ENCODE data around the gene WWOX.

The WWOX gene

GRCh38 chr16:78931678-78932077, 832.2 kb downstream of the WWOX start:
- H3K4me1 ChIP-seq (ENCODE audit: control insufficient read depth in 2 of 2, insufficient read depth in 2 of 2, low read length in 2 of 2) = no peaks in the 10 kb centered on the region
- no peak overlapping the region for H3K27ac ChIP-seq (ENCODE audit: low read depth in 2 of 2, low read length in 2 of 2)
- H3K36me3 ChIP-seq (ENCODE audit: control insufficient read depth in 2 of 2, insufficient read depth in 2 of 2, low read length in 2 of 2) = no peaks in the 10 kb centered on the region
- no peaks in the 10 kb centered on the region for H3K9me3 ChIP-seq (ENCODE audit: control insufficient read depth in 2 of 2, low read length in 2 of 2)
- H3K4me3 ChIP-seq (ENCODE audit: low read length in 2 of 2) = no peak overlapping the region
- H3K27me3 ChIP-seq (ENCODE audit: control insufficient read depth in 2 of 2, insufficient read depth in 2 of 2, low read length in 2 of 2) = no peaks in the 10 kb centered on the region
- no peak overlapping the region for H3K9ac ChIP-seq (ENCODE audit: low read depth in 1 of 2, low read length in 2 of 2)

DNA sequence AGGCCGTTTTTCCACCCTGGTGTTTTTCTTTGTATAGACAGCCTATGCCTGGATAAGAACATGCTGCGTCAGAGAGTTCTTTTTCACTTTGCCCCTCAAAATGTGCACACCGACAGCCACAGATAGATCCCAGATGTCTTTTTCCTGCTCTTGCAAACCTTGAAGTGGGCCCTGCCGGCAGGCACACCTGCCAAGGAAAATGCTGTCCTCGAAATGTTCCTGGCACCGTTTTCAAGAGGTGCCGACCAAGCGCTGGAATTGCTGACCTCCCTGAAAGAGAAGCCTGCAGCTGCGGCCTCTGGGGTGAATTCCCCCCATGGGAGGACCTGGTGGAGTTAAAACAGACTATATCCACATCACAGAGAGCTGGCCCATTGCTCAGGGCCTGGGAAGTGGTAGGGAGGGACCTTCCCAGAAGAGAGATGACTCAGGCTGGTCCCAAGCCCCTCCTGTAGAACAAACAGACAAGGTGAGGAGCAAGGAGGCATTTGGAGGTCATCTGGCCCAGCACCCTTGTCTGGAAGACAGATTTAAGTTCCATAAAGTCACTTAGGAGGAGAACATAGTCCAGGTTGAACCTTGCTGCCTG, 833.0 kb downstream of the WWOX start:
- Histone ChIP-seq H3K9ac (ENCODE audit: low read depth in 1 of 2, low read length in 2 of 2) (no peak overlapping the region), H3K27me3 (ENCODE audit: control insufficient read depth in 2 of 2, insufficient read depth in 2 of 2, low read length in 2 of 2) (no peaks in the 10 kb centered on the region), H3K27ac (ENCODE audit: low read depth in 2 of 2, low read length in 2 of 2) (no peak overlapping the region), H3K9me3 (ENCODE audit: control insufficient read depth in 2 of 2, low read length in 2 of 2) (no peaks in the 10 kb centered on the region), H3K4me1 (ENCODE audit: control insufficient read depth in 2 of 2, insufficient read depth in 2 of 2, low read length in 2 of 2) (no peaks in the 10 kb centered on the region), H3K4me3 (ENCODE audit: low read length in 2 of 2) (no peak overlapping the region), H3K36me3 (ENCODE audit: control insufficient read depth in 2 of 2, insufficient read depth in 2 of 2, low read length in 2 of 2) (no peaks in the 10 kb centered on the region)

DNA sequence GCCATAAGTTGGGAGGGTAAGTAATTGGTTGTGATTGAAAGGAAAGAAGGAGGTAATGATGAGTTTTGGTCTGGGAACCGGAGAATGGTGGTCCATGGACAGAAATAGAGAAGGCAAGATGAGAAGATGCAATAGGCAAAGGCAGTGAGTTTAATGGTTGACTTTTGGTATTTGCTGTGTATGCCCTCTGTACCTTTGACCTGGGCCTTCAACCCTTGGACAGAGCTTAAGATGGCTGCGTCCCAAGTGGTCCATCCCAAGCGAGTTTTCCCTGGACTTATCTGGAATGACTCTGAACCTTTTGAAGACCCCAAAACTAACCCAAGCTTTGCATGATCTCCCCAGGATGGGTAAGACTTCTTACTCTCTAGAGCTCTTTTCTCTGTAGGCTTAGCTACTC, 836.6 kb downstream of the WWOX start:
- no peaks in the 10 kb centered on the region for H3K9me3 ChIP-seq (ENCODE audit: control insufficient read depth in 2 of 2, low read length in 2 of 2)
- H3K27ac ChIP-seq (ENCODE audit: low read depth in 2 of 2, low read length in 2 of 2) = no peak overlapping the region
- no peaks in the 10 kb centered on the region for H3K4me1 ChIP-seq (ENCODE audit: control insufficient read depth in 2 of 2, insufficient read depth in 2 of 2, low read length in 2 of 2)
- no peaks in the 10 kb centered on the region for H3K36me3 ChIP-seq (ENCODE audit: control insufficient read depth in 2 of 2, insufficient read depth in 2 of 2, low read length in 2 of 2)
- no peak overlapping the region for H3K4me3 ChIP-seq (ENCODE audit: low read length in 2 of 2)
- no peaks in the 10 kb centered on the region for H3K27me3 ChIP-seq (ENCODE audit: control insufficient read depth in 2 of 2, insufficient read depth in 2 of 2, low read length in 2 of 2)
- no peak overlapping the region for H3K9ac ChIP-seq (ENCODE audit: low read depth in 1 of 2, low read length in 2 of 2)

GRCh38 chr16:78939597-78939996, 840.1 kb downstream of the WWOX start:
- Histone ChIP-seq H3K9ac (ENCODE audit: low read depth in 1 of 2, low read length in 2 of 2) (no peak overlapping the region), H3K27ac (ENCODE audit: low read depth in 2 of 2, low read length in 2 of 2) (no peak overlapping the region), H3K9me3 (ENCODE audit: control insufficient read depth in 2 of 2, low read length in 2 of 2) (no peaks in the 10 kb centered on the region), H3K4me1 (ENCODE audit: control insufficient read depth in 2 of 2, insufficient read depth in 2 of 2, low read length in 2 of 2) (no peaks in the 10 kb centered on the region), H3K36me3 (ENCODE audit: control insufficient read depth in 2 of 2, insufficient read depth in 2 of 2, low read length in 2 of 2) (no peaks in the 10 kb centered on the region), H3K4me3 (ENCODE audit: low read length in 2 of 2) (no peak overlapping the region), H3K27me3 (ENCODE audit: control insufficient read depth in 2 of 2, insufficient read depth in 2 of 2, low read length in 2 of 2) (no peaks in the 10 kb centered on the region)

DNA sequence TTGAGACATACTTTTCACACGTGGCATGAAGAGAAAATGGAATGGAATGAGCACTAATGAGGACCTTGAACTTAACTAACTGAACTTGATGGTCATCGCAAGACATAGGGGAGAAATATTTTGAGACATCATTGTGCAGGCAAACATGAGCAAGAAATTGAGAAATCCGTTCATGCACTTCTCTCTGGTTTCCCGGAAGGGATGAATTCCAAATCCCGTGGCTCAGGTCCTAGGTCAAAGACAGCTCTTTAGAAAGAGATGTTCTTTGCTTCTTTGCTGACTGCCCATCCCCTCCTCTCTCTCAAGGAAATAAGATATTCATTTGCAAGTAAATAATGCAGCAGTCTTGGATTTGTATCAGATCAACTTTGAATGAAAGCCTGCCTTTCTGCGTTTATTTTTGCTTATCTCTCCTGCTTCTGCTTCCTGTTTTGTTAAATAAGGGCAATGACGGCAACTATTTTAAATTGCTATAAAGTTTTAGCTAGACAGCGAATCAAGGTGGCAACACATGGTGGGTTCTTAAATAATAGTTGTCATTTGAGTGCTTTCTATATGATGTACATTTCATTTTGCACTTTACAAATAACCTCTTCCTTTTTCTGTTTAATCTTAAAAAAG, 843.3 kb downstream of the WWOX start:
- H3K4me1 ChIP-seq (ENCODE audit: control insufficient read depth in 2 of 2, insufficient read depth in 2 of 2, low read length in 2 of 2) = no peaks in the 10 kb centered on the region
- H3K27me3 ChIP-seq (ENCODE audit: control insufficient read depth in 2 of 2, insufficient read depth in 2 of 2, low read length in 2 of 2) = no peaks in the 10 kb centered on the region
- H3K4me3 ChIP-seq (ENCODE audit: low read length in 2 of 2) = no peak overlapping the region
- H3K9me3 ChIP-seq (ENCODE audit: control insufficient read depth in 2 of 2, low read length in 2 of 2) = no peaks in the 10 kb centered on the region
- H3K9ac ChIP-seq (ENCODE audit: low read depth in 1 of 2, low read length in 2 of 2) = no peak overlapping the region
- no peaks in the 10 kb centered on the region for H3K36me3 ChIP-seq (ENCODE audit: control insufficient read depth in 2 of 2, insufficient read depth in 2 of 2, low read length in 2 of 2)
- H3K27ac ChIP-seq (ENCODE audit: low read depth in 2 of 2, low read length in 2 of 2) = no peak overlapping the region

GRCh38 chr16:78945336-78945735, 845.9 kb downstream of the WWOX start:
- Histone ChIP-seq H3K9me3 (ENCODE audit: control insufficient read depth in 2 of 2, low read length in 2 of 2) (no peaks in the 10 kb centered on the region), H3K4me1 (ENCODE audit: control insufficient read depth in 2 of 2, insufficient read depth in 2 of 2, low read length in 2 of 2) (no peaks in the 10 kb centered on the region), H3K27me3 (ENCODE audit: control insufficient read depth in 2 of 2, insufficient read depth in 2 of 2, low read length in 2 of 2) (no peaks in the 10 kb centered on the region), H3K9ac (ENCODE audit: low read depth in 1 of 2, low read length in 2 of 2) (no peak overlapping the region), H3K27ac (ENCODE audit: low read depth in 2 of 2, low read length in 2 of 2) (no peak overlapping the region), H3K4me3 (ENCODE audit: low read length in 2 of 2) (no peak overlapping the region), H3K36me3 (ENCODE audit: control insufficient read depth in 2 of 2, insufficient read depth in 2 of 2, low read length in 2 of 2) (no peaks in the 10 kb centered on the region)

DNA sequence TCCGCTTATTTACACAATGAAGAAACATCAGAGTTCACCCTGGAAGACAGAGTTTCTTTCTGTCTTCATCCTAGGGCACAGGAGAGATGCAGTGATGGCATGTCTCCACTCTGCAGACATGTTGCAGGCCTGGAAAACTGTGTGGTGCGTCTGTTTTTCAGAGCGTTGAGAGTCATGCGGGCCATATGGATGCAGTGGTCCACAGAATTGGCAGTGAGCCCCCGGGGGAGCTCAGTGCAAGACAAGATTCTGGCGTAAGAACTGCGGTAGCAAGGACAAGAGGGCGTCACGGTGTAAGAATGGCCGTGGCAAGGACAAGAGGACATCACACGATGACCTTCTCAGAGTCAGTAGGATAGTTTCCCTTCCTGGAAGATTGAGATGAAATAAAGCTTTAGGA, 847.1 kb downstream of the WWOX start:
- Histone ChIP-seq H3K27me3 (ENCODE audit: control insufficient read depth in 2 of 2, insufficient read depth in 2 of 2, low read length in 2 of 2) (no peaks in the 10 kb centered on the region), H3K9me3 (ENCODE audit: control insufficient read depth in 2 of 2, low read length in 2 of 2) (no peaks in the 10 kb centered on the region), H3K4me1 (ENCODE audit: control insufficient read depth in 2 of 2, insufficient read depth in 2 of 2, low read length in 2 of 2) (no peaks in the 10 kb centered on the region), H3K4me3 (ENCODE audit: low read length in 2 of 2) (no peak overlapping the region), H3K9ac (ENCODE audit: low read depth in 1 of 2, low read length in 2 of 2) (no peak overlapping the region), H3K27ac (ENCODE audit: low read depth in 2 of 2, low read length in 2 of 2) (no peak overlapping the region), H3K36me3 (ENCODE audit: control insufficient read depth in 2 of 2, insufficient read depth in 2 of 2, low read length in 2 of 2) (no peaks in the 10 kb centered on the region)

DNA sequence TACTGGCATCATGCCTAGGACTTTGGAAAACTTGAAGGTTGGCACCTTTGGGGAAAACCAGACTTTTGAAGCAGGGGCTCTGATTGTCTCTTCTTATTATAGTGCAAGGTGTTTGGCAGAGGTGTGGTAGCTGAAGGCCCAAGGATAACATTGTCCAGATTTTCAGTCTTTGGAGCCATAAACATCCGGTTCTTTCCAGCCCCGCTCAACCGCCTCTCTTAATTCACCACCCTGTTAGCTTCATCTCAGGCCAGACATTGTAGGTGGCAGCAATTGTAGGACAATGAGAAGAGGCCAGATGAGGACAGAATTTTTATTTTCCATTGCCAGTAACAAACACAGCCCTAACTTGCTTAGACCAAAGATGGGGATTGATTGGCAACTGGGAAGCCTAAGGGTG, 851.3 kb downstream of the WWOX start:
- Histone ChIP-seq H3K36me3 (ENCODE audit: control insufficient read depth in 2 of 2, insufficient read depth in 2 of 2, low read length in 2 of 2) (no peaks in the 10 kb centered on the region), H3K9me3 (ENCODE audit: control insufficient read depth in 2 of 2, low read length in 2 of 2) (no peaks in the 10 kb centered on the region), H3K27me3 (ENCODE audit: control insufficient read depth in 2 of 2, insufficient read depth in 2 of 2, low read length in 2 of 2) (no peaks in the 10 kb centered on the region), H3K4me3 (ENCODE audit: low read length in 2 of 2) (no peak overlapping the region), H3K4me1 (ENCODE audit: control insufficient read depth in 2 of 2, insufficient read depth in 2 of 2, low read length in 2 of 2) (no peaks in the 10 kb centered on the region), H3K27ac (ENCODE audit: low read depth in 2 of 2, low read length in 2 of 2) (no peak overlapping the region), H3K9ac (ENCODE audit: low read depth in 1 of 2, low read length in 2 of 2) (no peak overlapping the region)

DNA sequence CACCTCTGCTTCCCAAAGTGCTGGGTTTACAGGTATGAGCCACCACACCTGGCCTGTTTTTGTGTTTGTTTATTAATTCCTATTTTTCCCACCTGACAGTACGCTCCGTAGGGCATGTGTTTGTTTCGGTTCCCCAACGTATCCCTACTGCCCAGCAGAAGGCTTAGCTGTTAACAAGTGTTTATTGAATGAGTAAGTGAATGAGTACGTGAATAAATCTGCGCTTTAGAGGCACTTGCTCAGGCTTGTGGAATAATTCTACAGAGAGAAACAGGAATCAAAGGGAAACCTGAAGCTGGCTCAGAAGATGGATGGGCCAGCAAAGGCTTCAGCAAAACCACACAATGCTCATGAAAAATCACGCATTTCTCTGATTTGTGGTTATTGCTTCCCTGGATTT, 853.2 kb downstream of the WWOX start:
- Histone ChIP-seq H3K4me1 (ENCODE audit: control insufficient read depth in 2 of 2, insufficient read depth in 2 of 2, low read length in 2 of 2) (no peaks in the 10 kb centered on the region), H3K9me3 (ENCODE audit: control insufficient read depth in 2 of 2, low read length in 2 of 2) (no peaks in the 10 kb centered on the region), H3K27ac (ENCODE audit: low read depth in 2 of 2, low read length in 2 of 2) (no peak overlapping the region), H3K9ac (ENCODE audit: low read depth in 1 of 2, low read length in 2 of 2) (no peak overlapping the region), H3K4me3 (ENCODE audit: low read length in 2 of 2) (no peak overlapping the region), H3K27me3 (ENCODE audit: control insufficient read depth in 2 of 2, insufficient read depth in 2 of 2, low read length in 2 of 2) (no peaks in the 10 kb centered on the region), H3K36me3 (ENCODE audit: control insufficient read depth in 2 of 2, insufficient read depth in 2 of 2, low read length in 2 of 2) (no peaks in the 10 kb centered on the region)

- Histone ChIP-seq H3K27me3 (ENCODE audit: control insufficient read depth in 2 of 2, insufficient read depth in 2 of 2, low read length in 2 of 2) (no peaks in the 10 kb centered on the region), H3K27ac (ENCODE audit: low read depth in 2 of 2, low read length in 2 of 2) (no peak overlapping the region), H3K9ac (ENCODE audit: low read depth in 1 of 2, low read length in 2 of 2) (no peak overlapping the region), H3K4me3 (ENCODE audit: low read length in 2 of 2) (no peak overlapping the region), H3K36me3 (ENCODE audit: control insufficient read depth in 2 of 2, insufficient read depth in 2 of 2, low read length in 2 of 2) (no peaks in the 10 kb centered on the region), H3K4me1 (ENCODE audit: control insufficient read depth in 2 of 2, insufficient read depth in 2 of 2, low read length in 2 of 2) (no peaks in the 10 kb centered on the region), H3K9me3 (ENCODE audit: control insufficient read depth in 2 of 2, low read length in 2 of 2) (no peaks in the 10 kb centered on the region)
Observed at GRCh38 chr16:78953526-78953925, 854.1 kb downstream of the WWOX start.

Data from mucosa of rectum (tissue), 2 donors.